Neural cell (in vitro differentiated cells): ENCODE results near the gene MECP2.

Experiments used
- CTCF ChIP-seq: fragments of 450-650 bp; IDR thresholded peaks from 2 replicates; pipeline ENCODE4 v1.5.1; 2014; ENCODE audit warnings: antibody characterized with exemption, mild to moderate bottlenecking, moderate library complexity; ENCODE audit not compliant: poor library complexity, severe bottlenecking
- POLR2AphosphoS5 ChIP-seq: IDR thresholded peaks from 2 replicates; pipeline ENCODE4 v1.6.1; 2012
- SMC3 ChIP-seq: fragments of 450-650 bp; conservative IDR thresholded peaks from 2 replicates; pipeline ENCODE4 v1.6.1; 2014; ENCODE audit warnings: antibody characterized with exemption, mild to moderate bottlenecking, moderate library complexity; ENCODE audit not compliant: poor library complexity

- TF ChIP-seq POLR2AphosphoS5 (no peak), CTCF (no peak), SMC3 (no peak)
Measured at GRCh38 chrX:154082396-154083125, 15.0 kb downstream of the MECP2 start.
